ENCODE measurements around the gene PANK4.

Gene PANK4

GRCh38 chr1:2508751-2509150, 17.6 kb downstream of the PANK4 start:
- DNase-seq: no peak

DNA sequence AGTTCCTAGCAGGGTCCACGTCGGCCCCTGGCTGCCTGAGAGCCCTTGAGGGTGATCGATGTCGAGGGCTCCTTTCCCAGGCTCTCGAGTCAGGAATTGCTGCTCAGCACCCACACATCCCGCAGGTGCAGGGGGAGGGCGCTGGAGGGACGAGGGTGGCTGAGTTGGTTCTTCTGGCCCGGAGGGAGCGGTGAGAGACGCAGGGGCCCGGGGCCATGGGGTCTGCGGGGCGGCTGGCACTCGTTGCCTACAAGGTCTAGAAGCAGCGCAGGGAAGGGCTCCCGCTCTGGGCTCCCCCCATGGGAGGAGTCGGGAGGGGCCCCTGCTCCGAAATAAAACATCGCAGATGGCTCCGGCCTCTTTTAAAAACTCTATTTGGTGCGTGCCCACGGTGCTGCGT, 18.2 kb downstream of the PANK4 start:
- no peak for DNase-seq

DNA sequence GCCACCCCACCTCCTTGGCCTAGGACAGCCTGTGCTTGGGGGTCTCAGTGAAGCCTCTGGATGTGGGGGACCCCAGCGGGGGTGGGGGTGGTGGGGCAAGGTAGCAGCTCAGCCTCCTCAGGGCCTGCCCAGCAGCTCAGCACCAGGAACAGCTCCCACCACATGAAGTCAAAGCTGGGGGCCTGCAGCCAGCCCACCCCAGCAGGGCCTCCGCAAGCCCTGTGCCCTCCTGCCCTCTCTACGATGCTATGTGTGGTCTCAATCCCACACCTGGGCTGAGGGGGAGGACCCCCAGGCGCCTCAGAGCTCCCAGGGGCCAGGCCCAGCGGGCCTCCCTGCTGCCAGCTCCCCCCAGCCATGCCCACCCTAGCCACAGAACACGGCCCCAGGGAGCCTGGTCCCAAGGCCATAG, 18.6 kb downstream of the PANK4 start:
- DNase-seq: no peak

DNA sequence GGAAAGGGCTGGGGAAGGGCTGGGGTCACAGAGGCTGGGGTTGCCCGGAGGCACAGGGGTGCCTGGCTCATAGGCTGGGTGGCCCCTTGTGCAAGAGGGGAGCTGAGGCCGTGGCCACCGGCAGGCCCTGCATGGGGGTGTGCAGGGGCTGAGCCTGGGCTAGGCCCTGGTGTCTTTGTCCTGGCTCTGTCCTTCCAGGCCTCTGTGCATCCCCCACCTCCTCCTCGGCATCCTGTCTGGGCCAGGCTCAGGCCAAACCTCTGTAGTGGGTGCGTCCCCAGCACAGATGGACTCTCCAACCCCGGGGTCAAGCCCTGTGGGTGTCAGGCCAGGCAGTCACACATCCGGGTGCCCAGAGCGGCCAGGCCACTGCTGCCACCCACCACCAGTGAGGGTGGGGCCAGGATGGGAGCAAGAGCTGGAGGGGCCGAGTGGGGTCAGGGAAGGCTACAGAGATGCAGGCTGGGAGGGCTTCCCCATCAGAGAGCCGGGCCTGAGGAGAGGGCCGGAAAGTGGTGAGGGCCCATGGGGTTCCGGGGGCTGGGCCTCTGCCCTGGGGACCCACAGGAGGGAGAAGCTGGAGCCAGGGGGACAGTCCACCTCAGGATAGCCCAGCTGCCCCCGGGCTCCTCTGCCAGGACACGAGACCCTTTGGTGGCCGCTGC, 19.4 kb downstream of the PANK4 start:
- DNase-seq: no peak

- no peak for DNase-seq
Measured at GRCh38 chr1:2506007-2506860, 20.2 kb downstream of the PANK4 start.

DNA sequence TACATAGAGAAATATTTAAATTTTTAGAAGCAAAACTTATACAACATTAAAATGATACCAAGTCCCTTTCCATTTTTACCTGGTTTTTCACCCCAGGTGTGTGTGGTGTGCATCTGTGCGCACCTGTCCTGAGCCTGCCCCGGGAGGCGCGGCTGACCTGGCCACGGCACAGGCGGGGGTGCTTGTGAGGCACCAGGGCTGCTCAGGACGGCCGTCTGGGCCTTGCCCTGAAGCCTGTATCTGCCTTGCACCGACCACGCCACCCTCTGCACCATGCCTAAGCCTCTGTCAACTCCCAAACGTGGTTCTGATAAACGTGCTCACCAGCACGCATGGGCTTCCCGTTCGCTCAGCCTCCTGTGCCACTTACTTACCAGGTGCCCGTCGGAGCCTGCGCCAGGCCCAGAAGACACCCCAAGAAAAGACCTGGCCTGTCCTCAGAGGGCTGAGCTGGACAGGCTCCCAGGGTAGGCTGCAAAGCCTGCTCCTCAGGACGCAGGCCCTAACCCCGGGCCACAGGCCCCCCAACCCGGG, 20.9 kb downstream of the PANK4 start:
- no peak for DNase-seq

GRCh38 chr1:2504949-2505272, 21.5 kb downstream of the PANK4 start:
- DNase-seq: no peak

GRCh38 chr1:2504225-2504948, 22.0 kb downstream of the PANK4 start:
- DNase-seq: no peak

DNA sequence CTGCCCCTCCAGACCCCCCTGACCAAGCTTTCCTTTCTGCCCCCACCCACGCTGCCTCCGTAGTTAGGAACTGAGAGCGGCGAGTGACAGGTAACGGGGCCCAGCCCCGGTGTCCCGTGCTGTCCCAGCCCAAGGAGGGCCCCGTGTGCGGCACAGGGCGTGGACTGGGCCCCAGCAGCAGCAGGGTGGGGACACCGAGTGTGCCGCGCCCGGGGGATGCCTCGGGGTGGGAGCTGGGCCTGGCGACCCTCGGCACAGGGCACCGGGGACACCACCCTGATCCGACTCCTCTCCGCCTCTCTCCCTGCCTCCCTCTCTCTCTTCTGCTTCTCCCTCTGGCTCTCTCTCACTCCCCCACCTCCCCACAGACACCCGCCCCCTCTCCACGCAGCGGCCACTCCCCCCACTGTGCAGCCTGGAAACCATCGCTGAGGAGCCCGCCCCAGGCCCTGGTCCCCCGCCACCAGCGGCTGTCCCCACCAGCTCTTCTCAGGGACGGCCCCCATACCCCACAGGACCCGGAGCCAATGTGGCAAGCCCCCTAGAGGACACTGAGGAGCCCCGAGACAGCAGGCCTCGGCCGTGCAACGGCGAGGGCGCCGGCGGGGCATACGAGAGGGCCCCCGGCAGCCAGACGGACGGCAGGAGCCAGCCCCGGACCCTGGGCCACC, 22.7 kb downstream of the PANK4 start:
- DNase-seq: no peak

DNA sequence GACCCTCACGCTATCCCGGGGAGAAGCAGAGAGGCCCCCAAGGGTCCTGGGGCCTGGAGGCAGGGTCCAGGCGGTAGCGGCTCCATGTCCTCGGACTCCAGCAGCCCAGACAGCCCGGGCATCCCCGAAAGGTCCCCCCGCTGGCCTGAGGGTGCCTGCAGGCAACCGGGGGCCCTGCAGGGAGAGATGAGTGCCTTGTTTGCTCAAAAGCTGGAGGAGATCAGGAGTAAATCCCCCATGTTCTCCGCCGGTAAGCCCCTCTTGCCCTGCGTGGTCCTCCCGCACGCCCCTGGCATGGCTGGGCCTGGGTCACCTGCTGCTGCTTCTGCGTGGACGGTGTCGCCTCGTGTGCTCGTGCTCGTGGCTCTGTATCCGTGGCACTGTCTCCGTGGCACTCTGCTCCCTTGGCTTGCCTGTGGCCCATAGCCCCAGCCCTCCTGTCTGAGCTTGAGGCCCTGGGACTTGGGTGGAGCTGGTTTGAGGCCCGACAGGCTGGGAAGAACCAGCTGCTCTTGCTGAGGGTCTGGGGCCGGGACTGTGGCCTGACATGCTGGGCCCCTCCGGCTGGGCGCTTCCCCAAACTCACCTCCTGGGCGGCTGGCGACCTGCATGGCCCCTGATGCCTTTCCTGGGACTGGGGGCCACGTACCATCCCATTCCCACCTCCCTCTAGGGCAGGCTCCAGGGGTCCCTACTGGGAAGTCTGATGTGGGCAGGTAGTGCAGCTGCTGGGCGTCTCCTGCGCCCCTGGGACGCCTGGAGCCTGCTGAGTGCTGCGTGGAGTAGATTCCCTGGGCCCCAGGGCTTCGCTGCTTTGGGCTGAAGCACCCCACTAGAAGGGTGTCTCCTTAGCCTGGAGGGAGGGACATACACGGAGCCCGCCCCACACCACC, 23.5 kb downstream of the PANK4 start:
- no peak for DNase-seq

- DNase-seq: no peak
Measured at GRCh38 chr1:2502210-2502609, 24.2 kb downstream of the PANK4 start.

- no peak for DNase-seq
Measured at GRCh38 chr1:2501820-2502119, 24.6 kb downstream of the PANK4 start.

DNA sequence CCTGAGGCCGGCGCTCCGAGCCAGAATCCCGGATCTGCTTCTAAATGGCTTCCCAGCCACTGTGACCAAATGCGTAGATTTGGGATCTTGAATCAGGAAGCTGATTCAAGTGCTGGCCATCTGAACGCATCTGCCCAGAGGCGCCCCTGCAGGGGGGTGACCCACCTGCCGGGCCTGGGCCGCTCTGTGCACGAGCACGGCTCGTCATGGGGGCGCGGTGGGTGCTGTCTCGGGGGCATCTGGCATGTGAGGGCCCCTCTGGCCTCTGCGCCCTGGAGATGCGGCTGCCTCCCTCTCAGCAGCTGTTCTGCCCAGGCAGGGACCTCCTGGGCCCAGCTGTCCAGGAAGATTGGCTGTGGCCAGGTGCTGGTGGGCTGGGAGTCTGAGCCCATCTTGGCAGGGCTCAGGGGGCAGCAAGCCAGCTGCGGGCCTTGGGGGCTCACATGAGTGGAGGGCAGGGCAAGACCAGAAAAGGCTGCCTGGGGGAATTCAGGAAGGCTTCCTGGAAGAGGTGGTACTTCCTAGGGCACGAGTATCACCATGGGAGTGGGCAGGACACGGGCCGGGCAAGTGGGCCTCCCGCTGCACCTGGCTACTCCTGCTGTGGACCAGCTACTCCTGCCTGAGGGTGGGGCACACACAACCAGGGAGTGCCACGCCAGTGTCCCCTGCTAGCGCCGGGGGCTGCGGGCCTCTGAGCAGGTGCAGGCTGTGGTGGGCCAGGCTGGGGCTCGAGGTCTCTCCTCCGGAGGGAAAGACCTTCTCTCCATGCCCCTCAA, 25.2 kb downstream of the PANK4 start:
- no peak for DNase-seq

GRCh38 chr1:2499986-2500596, 26.3 kb downstream of the PANK4 start:
- DNase-seq: no peak

- no peak for DNase-seq
Measured at GRCh38 chr1:2499260-2499659, 27.1 kb downstream of the PANK4 start.

DNA sequence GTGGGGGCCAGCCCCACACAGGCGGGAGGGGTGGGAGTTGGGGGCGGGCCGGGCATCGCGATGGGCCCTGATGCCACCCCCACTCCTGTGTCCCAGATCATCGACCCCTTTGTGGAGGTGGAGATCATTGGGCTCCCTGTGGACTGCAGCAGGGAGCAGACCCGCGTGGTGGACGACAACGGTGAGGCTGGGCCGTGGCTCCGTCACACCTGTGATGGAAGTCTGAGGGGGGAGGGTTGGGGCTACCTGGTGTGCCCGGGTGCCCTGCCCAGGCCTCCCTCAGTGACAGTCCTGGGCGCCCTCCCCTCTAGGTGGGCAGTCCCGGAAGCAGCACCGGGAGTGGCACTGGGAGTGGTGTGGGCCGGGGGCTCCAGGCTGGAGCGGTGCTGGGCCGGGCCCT, 27.7 kb downstream of the PANK4 start:
- DNase-seq: no peak

GRCh38 chr1:2497891-2498290, 28.5 kb downstream of the PANK4 start:
- DNase-seq: no peak

DNA sequence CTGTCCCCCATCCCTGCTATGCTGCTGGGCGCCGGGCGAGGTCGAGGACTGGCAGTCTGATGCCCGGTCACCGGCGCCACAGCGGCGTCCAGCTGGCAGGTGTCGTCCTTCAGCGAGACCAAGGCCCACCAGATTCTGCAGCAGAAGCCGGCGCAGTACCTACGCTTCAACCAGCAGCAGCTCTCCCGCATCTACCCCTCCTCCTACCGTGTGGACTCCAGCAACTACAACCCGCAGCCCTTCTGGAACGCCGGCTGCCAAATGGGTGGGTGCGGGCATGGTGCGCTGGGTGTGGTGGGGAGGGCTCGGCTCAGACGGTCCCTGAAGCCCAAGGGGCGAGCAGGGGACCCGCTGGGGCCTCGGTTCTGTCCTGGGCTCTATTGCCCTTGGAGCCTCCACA, 29.6 kb downstream of the PANK4 start:
- DNase-seq: no peak

- DNase-seq: no peak
Measured at GRCh38 chr1:2496087-2496622, 30.2 kb downstream of the PANK4 start.

DNA sequence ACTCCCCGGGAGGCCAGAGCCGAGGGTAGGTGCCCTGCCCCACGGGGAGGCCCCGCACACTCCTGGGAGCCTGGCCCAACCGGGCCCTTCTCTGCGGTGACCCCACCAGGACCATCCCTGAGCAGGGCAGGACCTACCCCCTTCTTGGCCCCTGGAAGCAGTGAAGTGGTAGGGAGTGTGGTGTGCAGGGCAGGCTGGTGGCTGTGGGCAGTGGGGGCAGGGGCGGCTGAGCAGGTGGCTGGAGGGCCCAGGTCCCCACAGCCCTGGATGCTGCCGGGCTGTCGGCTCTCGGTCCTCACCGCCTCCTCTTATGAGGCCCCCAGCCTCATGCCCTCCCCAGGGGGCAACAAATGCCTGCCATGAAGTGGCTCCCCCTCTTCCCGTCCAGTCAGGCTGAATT, 30.9 kb downstream of the PANK4 start:
- no peak for DNase-seq

DNA sequence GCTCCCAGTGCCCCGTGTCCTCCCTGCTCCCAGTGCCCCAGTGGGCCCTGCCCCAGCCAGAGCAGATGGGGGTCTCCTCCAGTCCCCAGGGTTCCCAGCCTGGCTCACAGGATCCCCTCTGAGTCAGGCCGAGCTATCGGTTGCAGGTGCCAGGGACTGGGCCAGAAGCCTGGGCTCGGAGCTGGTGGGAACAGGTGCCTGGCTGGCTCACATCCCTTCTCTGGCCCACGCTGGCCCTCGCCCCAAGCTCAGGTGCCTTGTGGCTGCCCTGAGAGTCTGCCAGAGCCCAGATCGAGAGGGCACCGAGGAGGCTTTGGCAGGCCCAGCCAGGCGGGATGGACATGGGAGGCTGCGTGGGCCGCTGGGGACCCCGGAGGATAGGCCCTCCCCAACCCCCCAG, 31.4 kb downstream of the PANK4 start:
- DNase-seq: no peak

All from SIG-M5 (cell line).